Activated T-cell treated with anti-CD3 and anti-CD28 coated beads, Interleukin-2, amount 50 U/mL, for 4 hours (primary cell): ENCODE data around the gene RIMBP2. TPM values are rescaled to one million over a fixed set of nuclear protein-coding genes. Genes with fewer than 3 reads are reported as not detected.

Source experiments
- ATAC-seq, 2 donors: fragments of 200-7000 bp; cut with Tn5 transposase; one replicate each; pipeline ENCODE4 v1.10.0; 2021
- DNase-seq: peaks from one replicate; pipeline ENCODE4 v3.0.0-alpha.2; 2020
- H3K27me3 Mint-ChIP-seq: one replicate; pipeline ENCODE4 v1.8.0; 2021; ENCODE audit warnings: low read depth, mixed read lengths
- H3K36me3 Mint-ChIP-seq: one replicate; pipeline ENCODE4 v1.8.0; 2022; ENCODE audit warnings: mixed read lengths; ENCODE audit not compliant: insufficient read depth
- H3K4me1 Mint-ChIP-seq: one replicate; pipeline ENCODE4 v1.8.0; 2021; ENCODE audit warnings: low read depth, mixed read lengths
- H3K4me3 Mint-ChIP-seq: one replicate; pipeline ENCODE4 v1.8.0; 2021; ENCODE audit warnings: mild to moderate bottlenecking, moderate library complexity, mixed read lengths
- H3K9me3 Mint-ChIP-seq: one replicate; pipeline ENCODE4 v1.8.0; 2021; ENCODE audit warnings: mixed read lengths
- total RNA-seq, 3 donors: library from RNA; stranded (reverse); gene quantifications; one replicate each; pipeline ENCODE4 v1.2.1, GENCODE V29; 2021

RIMBP2 gene
- total RNA-seq, 3 donors from 2014 or later, result not detected

DNA sequence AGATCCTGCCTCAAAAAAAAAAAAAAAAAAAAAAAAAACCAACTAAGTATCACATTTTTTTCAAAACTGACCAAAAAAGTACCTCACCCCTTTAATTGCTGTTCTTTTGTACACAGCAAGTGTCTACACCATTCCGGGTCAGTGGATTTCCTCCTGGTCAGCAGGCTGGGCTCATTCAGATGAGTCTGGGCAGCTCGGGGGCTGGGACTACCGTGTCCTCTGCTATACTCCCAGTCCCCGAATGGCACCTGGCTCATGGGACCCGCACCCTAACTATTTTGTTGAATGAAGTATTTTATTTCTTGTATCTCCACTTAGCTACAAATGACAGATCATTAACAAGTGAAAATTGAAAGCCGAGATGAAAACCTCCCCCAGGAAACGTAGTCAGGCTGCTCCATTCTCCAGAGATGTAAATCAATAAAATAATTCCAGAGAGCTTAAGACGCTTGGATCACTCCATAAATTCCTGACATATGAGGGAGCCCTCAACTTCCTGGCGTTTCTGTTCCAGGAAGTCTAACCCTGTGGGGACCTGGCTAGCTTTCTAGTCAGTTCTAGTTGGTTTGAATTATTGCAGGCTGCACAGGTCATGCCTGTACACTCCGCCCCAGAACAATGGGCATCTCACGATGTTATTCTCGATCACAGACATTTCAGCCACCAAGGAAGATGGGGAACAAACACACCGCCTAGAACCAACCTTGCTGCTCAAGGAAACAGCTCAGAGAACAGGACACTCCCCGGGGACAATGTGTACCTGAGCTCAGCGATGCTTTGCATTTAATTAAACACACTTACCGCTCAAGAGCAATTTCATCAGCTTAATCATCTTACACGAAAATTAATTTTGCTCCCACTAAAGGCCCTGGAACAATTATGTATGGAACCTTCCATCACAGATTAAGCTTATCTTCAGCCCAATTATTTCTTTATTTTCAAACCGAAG, 76.3 kb downstream of the RIMBP2 start:
- Mint-ChIP-seq H3K4me3 (no peak overlapping the region), H3K4me1 (no peaks in the 10 kb centered on the region), H3K36me3 (no peaks in the 10 kb centered on the region), H3K27me3 (peaks cover 8% of the 10 kb centered on the region), H3K9me3 (no peaks in the 10 kb centered on the region)
- DNase-seq (no peak), ATAC-seq (no peak)

- Mint-ChIP-seq H3K9me3 (no peaks in the 10 kb centered on the region), H3K36me3 (no peaks in the 10 kb centered on the region), H3K4me1 (no peaks in the 10 kb centered on the region), H3K4me3 (no peak overlapping the region), H3K27me3 (peaks cover 20% of the 10 kb centered on the region)
- ATAC-seq (no peak), DNase-seq (no peak)
Observed at GRCh38 chr12:130636370-130636769, 79.7 kb downstream of the RIMBP2 start.

- ATAC-seq, result no peak
- H3K4me1 Mint-ChIP-seq, result no peaks in the 10 kb centered on the region
- no peaks in the 10 kb centered on the region for H3K36me3 Mint-ChIP-seq
- H3K4me3 Mint-ChIP-seq, result no peak overlapping the region
- no peaks in the 10 kb centered on the region for H3K9me3 Mint-ChIP-seq
- no peak for DNase-seq
- peaks cover 20% of the 10 kb centered on the region for H3K27me3 Mint-ChIP-seq
Observed at GRCh38 chr12:130634866-130635265, 81.2 kb downstream of the RIMBP2 start.

- ATAC-seq, result no peak
- no peaks in the 10 kb centered on the region for H3K9me3 Mint-ChIP-seq
- H3K4me3 Mint-ChIP-seq, result no peak overlapping the region
- H3K36me3 Mint-ChIP-seq, result no peaks in the 10 kb centered on the region
- no peak for DNase-seq
- no peaks in the 10 kb centered on the region for H3K4me1 Mint-ChIP-seq
- H3K27me3 Mint-ChIP-seq, result peaks cover 26% of the 10 kb centered on the region
Observed at GRCh38 chr12:130633771-130634170, 82.3 kb downstream of the RIMBP2 start.

DNA sequence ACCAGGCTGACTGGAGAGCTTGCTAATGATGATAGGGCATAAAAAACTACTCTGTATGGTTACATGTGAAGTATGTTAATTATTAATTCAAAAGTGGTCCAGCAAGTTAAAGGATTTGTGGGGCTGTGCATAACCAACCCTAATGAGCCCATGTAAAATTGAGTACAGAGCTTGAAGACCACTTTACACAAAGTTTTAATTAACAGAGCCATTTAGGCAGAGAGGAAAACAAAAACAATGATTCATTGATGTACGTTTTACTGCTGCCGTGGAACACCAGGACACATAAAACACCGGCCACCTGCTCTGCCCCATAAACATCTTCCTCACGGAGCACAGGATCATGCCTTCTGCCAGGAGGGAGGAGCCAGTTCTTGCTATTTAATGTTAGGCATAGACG, 83.5 kb downstream of the RIMBP2 start:
- Mint-ChIP-seq H3K36me3 (no peaks in the 10 kb centered on the region), H3K4me1 (no peaks in the 10 kb centered on the region), H3K9me3 (no peaks in the 10 kb centered on the region), H3K27me3 (peaks cover 26% of the 10 kb centered on the region), H3K4me3 (no peak overlapping the region)
- DNase-seq, result no peak
- ATAC-seq, result no peak

GRCh38 chr12:130628304-130628703, 87.8 kb downstream of the RIMBP2 start:
- ATAC-seq (no peak), DNase-seq (no peak)
- Mint-ChIP-seq H3K27me3 (peaks cover 12% of the 10 kb centered on the region), H3K4me1 (no peaks in the 10 kb centered on the region), H3K9me3 (no peaks in the 10 kb centered on the region), H3K36me3 (no peaks in the 10 kb centered on the region), H3K4me3 (no peak overlapping the region)

DNA sequence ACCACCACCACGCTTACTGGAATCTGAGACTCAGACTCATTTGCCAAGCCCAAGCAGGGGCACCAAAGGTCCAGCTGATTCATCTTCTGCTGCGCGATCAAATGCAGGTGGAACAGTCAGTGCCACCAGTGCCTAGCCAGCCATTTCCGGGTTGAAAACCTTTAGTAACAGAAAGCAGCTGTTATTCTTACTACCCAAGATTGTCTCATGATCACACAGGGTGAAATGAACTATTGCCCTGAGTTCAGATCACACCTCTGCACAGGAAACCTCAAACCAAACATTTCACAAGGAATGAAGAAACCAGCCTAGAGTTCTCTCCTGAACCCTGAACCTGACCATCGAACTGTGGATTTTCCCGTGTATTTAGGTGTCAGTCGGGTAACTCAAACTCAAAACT, 88.9 kb downstream of the RIMBP2 start:
- ATAC-seq (no peak), DNase-seq (no peak)
- Mint-ChIP-seq H3K4me1 (no peaks in the 10 kb centered on the region), H3K4me3 (no peak overlapping the region), H3K27me3 (peaks cover 10% of the 10 kb centered on the region), H3K9me3 (no peaks in the 10 kb centered on the region), H3K36me3 (no peaks in the 10 kb centered on the region)

GRCh38 chr12:130626601-130627000, 89.5 kb downstream of the RIMBP2 start:
- DNase-seq (no peak), ATAC-seq (no peak)
- Mint-ChIP-seq H3K4me1 (no peaks in the 10 kb centered on the region), H3K27me3 (peaks cover 6% of the 10 kb centered on the region), H3K4me3 (no peak overlapping the region), H3K9me3 (no peaks in the 10 kb centered on the region), H3K36me3 (no peaks in the 10 kb centered on the region)

DNA sequence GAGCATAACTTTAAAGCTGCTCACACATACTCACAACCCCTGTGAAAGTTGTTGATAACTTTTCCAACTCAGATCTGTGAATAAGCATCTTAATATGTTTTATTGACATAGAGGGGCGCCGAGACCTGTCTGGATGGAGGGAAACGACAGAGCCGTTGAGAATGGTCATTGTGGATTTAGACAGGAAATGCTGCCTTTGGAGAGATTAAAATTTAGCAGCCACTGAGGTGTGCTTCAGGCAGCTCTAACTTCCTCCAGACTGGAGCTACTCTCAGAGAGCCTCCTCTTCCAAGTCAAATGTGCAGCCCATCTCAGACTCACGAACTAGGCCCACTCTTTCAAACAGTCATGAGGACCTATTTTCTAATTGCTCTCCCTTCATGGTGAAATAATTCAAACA, 90.9 kb downstream of the RIMBP2 start:
- Mint-ChIP-seq H3K4me1 (no peaks in the 10 kb centered on the region), H3K27me3 (peaks cover 6% of the 10 kb centered on the region), H3K4me3 (no peak overlapping the region), H3K9me3 (no peaks in the 10 kb centered on the region), H3K36me3 (no peaks in the 10 kb centered on the region)
- DNase-seq (no peak), ATAC-seq (no peak)

- H3K27me3 Mint-ChIP-seq, result no peaks in the 10 kb centered on the region
- H3K36me3 Mint-ChIP-seq, result no peaks in the 10 kb centered on the region
- H3K4me3 Mint-ChIP-seq, result no peak overlapping the region
- no peaks in the 10 kb centered on the region for H3K9me3 Mint-ChIP-seq
- ATAC-seq (no peak), DNase-seq (no peak)
- no peaks in the 10 kb centered on the region for H3K4me1 Mint-ChIP-seq
Observed at GRCh38 chr12:130622803-130623202, 93.3 kb downstream of the RIMBP2 start.

GRCh38 chr12:130621696-130622298, 94.3 kb downstream of the RIMBP2 start:
- no peak for DNase-seq
- no peaks in the 10 kb centered on the region for H3K9me3 Mint-ChIP-seq
- no peaks in the 10 kb centered on the region for H3K4me1 Mint-ChIP-seq
- ATAC-seq, result no peak
- H3K27me3 Mint-ChIP-seq, result no peaks in the 10 kb centered on the region
- H3K4me3 Mint-ChIP-seq, result no peak overlapping the region
- no peaks in the 10 kb centered on the region for H3K36me3 Mint-ChIP-seq

- H3K36me3 Mint-ChIP-seq, result no peaks in the 10 kb centered on the region
- DNase-seq (no peak), ATAC-seq (no peak)
- no peak overlapping the region for H3K4me3 Mint-ChIP-seq
- no peaks in the 10 kb centered on the region for H3K4me1 Mint-ChIP-seq
- H3K27me3 Mint-ChIP-seq, result no peaks in the 10 kb centered on the region
- H3K9me3 Mint-ChIP-seq, result no peaks in the 10 kb centered on the region
Observed at GRCh38 chr12:130620756-130621155, 95.3 kb downstream of the RIMBP2 start.

GRCh38 chr12:130620281-130620680, 95.8 kb downstream of the RIMBP2 start:
- Mint-ChIP-seq H3K27me3 (no peaks in the 10 kb centered on the region), H3K36me3 (no peaks in the 10 kb centered on the region), H3K4me3 (no peak overlapping the region)

DNA sequence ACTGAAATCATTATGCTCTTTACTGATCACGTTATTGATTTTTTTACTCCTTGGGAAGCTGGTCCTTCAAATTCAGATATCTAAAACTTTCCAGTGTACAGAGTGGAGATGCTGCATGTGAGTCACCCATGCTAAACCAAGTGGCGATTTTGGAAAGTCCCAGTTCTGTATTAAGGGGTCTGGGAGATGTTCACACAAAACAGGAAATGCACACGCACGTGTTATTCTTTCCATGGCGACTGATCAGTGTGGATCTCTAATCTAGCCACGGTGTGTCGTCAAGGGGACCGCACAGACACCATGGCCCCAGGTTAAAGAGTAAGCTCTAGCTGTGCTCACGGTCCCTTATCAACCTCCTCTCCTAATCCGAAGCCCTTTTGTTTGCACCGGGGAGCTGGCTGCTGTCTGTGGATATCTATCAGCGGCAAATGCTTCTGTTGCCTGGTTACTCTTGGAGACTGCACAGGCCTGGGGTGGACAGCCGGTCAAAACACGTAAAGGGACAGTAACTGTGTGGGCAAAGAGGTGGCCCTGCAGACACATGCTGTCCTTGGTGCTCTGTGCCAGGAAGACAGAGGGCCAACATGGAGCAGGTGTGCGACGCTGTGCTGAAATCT, 96.6 kb downstream of the RIMBP2 start:
- no peak for DNase-seq
- ATAC-seq, result no peak
- Mint-ChIP-seq H3K4me3 (no peak overlapping the region), H3K4me1 (no peaks in the 10 kb centered on the region), H3K27me3 (no peaks in the 10 kb centered on the region), H3K9me3 (no peaks in the 10 kb centered on the region), H3K36me3 (no peaks in the 10 kb centered on the region)

More at GRCh38 chr12:130620281-130620680, 95.8 kb downstream of the RIMBP2 start:
- Mint-ChIP-seq H3K4me1 (no peaks in the 10 kb centered on the region), H3K9me3 (no peaks in the 10 kb centered on the region)
- ATAC-seq, result no peak
- no peak for DNase-seq

DNA sequence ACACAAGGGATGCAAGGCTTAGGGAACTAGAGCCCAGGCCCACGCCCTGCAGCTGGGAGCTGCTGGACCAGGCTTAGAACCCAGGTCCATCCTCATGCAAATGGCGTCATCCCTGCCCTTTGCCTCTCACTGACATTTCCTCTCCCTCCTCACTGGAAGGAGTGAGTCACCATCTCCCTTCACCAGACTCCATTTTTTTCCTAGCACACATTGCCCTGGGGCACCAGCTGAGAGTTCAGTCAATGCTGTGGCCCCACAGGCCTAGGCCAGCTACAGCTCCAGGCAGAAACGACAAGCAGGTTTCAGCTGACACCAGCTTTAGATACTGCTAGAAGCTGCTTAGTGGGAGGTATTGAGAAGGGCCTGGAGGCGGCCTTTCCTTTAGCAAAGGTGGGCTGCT, 98.9 kb downstream of the RIMBP2 start:
- no peaks in the 10 kb centered on the region for H3K9me3 Mint-ChIP-seq
- no peaks in the 10 kb centered on the region for H3K27me3 Mint-ChIP-seq
- no peak overlapping the region for H3K4me3 Mint-ChIP-seq
- no peaks in the 10 kb centered on the region for H3K4me1 Mint-ChIP-seq
- no peaks in the 10 kb centered on the region for H3K36me3 Mint-ChIP-seq
- ATAC-seq, result no peak
- no peak for DNase-seq
